ENCODE measurements around the gene OBSL1.

- TF ChIP-seq ZNF274 (IDR thresholded peaks at IDR 0.05; ENCODE audit: low read depth, low read length) (no peak), YY1 (IDR thresholded peaks at IDR 0.05; ENCODE audit: insufficient read depth, insufficient read length) (no peak), SUZ12 (IDR thresholded peaks at IDR 0.05; ENCODE audit: extremely low read depth, insufficient read depth, insufficient read length) (no peak)
Observed at GRCh38 chr2:219540784-219541504, 30.4 kb downstream of the OBSL1 start.
